ENCODE data around the gene UNCX. TPM values are rescaled to one million over a fixed set of nuclear protein-coding genes. Genes with fewer than 3 reads are reported as not detected.
"Not testable (repeated sequence)": the region's sequence is repeated elsewhere in the genome, so short reads cannot be mapped to it uniquely, and the experiment has no call there.

Gene UNCX
- total and polyA plus RNA-seq, 2 experiments from 2014 or later = not detected

DNA sequence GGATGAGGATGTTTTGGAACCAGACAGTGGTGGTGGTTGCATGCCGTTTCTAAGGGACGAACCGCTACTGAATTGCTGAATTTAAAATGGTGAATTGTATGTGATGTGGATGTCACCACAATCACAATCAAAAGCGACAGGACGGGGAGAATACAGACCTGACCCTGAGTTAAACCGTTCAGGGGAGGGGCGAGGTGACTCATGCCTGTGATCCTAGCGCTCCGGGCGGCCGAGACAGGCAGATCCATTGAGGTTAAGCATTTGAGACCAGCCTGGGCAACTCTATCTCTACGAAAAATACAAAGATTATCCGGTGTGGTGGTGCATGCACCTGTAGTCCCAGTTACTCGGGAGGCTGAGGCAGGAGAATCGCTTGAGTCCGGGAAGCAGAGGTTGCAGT is 46.4 kb downstream of the UNCX start:
- no peaks in the 10 kb centered on the region for H3K4me1 Mint-ChIP-seq
- H3K4me3 Mint-ChIP-seq = no peak overlapping the region
- Histone ChIP-seq H4K20me1 (replicated peaks; ENCODE audit: insufficient read depth) (no peaks in the 10 kb centered on the region), H3K4me2 (no peak overlapping the region), H3K27me3 (ENCODE audit: insufficient read depth) (no peaks in the 10 kb centered on the region), H3F3A (replicated peaks; ENCODE audit: low read depth) (no peaks in the 10 kb centered on the region), H3K4me3 (no peak overlapping the region), H3K36me3 (ENCODE audit: insufficient read depth) (no peaks in the 10 kb centered on the region), H3K79me2 (replicated peaks; ENCODE audit: insufficient read depth) (no peaks in the 10 kb centered on the region), H3K9me2 (ENCODE audit: insufficient read depth) (no peaks in the 10 kb centered on the region), H3K4me1 (ENCODE audit: insufficient read depth) (no peaks in the 10 kb centered on the region), H2AFZ (no peak overlapping the region), H3K27ac (ENCODE audit: low read depth) (no peak overlapping the region)
- H3K27ac Mint-ChIP-seq = no peak overlapping the region
- H3K9me3 Mint-ChIP-seq = peaks cover 23% of the 10 kb centered on the region
- H3K36me3 Mint-ChIP-seq (ENCODE audit: low read depth) = no peaks in the 10 kb centered on the region
- H3K27me3 Mint-ChIP-seq (ENCODE audit: insufficient read depth, low read depth, poor library complexity) = peaks cover 11% of the 10 kb centered on the region
- ATAC-seq (no peak), DNase-seq (ENCODE audit: low spot score) (no peak)
- TF ChIP-seq EZH2 (IDR thresholded peaks at IDR 0.05; ENCODE audit: low read depth, unreplicated experiment) (no peak), EZH2phosphoT487 (IDR thresholded peaks at IDR 0.05; ENCODE audit: unreplicated experiment) (no peak), ZNF114 (CRISPR knock-in tag; IDR thresholded peaks at IDR 0.05) (no peak), NANOG (IDR thresholded peaks at IDR 0.05; ENCODE audit: borderline replicate concordance) (no peak), CREB1 (CRISPR knock-in tag; IDR thresholded peaks at IDR 0.05; ENCODE audit: low read depth) (no peak), POLR2AphosphoS5 (IDR thresholded peaks at IDR 0.05; ENCODE audit: low read depth) (no peak), STAT1 (IDR thresholded peaks at IDR 0.05; ENCODE audit: unreplicated experiment) (no peak)
- TF ChIP-seq, protein P1, sequence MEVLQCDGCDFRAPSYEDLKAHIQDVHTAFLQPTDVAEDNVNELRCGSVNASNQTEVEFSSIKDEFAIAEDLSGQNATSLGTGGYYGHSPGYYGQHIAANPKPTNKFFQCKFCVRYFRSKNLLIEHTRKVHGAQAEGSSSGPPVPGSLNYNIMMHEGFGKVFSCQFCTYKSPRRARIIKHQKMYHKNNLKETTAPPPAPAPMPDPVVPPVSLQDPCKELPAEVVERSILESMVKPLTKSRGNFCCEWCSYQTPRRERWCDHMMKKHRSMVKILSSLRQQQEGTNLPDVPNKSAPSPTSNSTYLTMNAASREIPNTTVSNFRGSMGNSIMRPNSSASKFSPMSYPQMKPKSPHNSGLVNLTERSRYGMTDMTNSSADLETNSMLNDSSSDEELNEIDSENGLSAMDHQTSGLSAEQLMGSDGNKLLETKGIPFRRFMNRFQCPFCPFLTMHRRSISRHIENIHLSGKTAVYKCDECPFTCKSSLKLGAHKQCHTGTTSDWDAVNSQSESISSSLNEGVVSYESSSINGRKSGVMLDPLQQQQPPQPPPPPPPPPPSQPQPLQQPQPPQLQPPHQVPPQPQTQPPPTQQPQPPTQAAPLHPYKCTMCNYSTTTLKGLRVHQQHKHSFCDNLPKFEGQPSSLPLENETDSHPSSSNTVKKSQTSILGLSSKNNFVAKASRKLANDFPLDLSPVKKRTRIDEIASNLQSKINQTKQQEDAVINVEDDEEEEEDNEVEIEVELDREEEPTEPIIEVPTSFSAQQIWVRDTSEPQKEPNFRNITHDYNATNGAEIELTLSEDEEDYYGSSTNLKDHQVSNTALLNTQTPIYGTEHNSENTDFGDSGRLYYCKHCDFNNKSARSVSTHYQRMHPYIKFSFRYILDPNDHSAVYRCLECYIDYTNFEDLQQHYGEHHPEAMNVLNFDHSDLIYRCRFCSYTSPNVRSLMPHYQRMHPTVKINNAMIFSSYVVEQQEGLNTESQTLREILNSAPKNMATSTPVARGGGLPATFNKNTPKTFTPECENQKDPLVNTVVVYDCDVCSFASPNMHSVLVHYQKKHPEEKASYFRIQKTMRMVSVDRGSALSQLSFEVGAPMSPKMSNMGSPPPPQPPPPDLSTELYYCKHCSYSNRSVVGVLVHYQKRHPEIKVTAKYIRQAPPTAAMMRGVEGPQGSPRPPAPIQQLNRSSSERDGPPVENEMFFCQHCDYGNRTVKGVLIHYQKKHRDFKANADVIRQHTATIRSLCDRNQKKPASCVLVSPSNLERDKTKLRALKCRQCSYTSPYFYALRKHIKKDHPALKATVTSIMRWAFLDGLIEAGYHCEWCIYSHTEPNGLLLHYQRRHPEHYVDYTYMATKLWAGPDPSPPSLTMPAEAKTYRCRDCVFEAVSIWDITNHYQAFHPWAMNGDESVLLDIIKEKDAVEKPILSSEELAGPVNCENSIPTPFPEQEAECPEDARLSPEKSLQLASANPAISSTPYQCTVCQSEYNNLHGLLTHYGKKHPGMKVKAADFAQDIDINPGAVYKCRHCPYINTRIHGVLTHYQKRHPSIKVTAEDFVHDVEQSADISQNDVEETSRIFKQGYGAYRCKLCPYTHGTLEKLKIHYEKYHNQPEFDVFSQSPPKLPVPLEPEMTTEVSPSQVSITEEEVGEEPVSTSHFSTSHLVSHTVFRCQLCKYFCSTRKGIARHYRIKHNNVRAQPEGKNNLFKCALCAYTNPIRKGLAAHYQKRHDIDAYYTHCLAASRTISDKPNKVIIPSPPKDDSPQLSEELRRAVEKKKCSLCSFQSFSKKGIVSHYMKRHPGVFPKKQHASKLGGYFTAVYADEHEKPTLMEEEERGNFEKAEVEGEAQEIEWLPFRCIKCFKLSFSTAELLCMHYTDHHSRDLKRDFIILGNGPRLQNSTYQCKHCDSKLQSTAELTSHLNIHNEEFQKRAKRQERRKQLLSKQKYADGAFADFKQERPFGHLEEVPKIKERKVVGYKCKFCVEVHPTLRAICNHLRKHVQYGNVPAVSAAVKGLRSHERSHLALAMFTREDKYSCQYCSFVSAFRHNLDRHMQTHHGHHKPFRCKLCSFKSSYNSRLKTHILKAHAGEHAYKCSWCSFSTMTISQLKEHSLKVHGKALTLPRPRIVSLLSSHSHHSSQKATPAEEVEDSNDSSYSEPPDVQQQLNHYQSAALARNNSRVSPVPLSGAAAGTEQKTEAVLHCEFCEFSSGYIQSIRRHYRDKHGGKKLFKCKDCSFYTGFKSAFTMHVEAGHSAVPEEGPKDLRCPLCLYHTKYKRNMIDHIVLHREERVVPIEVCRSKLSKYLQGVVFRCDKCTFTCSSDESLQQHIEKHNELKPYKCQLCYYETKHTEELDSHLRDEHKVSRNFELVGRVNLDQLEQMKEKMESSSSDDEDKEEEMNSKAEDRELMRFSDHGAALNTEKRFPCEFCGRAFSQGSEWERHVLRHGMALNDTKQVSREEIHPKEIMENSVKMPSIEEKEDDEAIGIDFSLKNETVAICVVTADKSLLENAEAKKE (CRISPR knock-in tag; IDR thresholded peaks at IDR 0.05) = no peak
- TF ChIP-seq, protein P2, sequence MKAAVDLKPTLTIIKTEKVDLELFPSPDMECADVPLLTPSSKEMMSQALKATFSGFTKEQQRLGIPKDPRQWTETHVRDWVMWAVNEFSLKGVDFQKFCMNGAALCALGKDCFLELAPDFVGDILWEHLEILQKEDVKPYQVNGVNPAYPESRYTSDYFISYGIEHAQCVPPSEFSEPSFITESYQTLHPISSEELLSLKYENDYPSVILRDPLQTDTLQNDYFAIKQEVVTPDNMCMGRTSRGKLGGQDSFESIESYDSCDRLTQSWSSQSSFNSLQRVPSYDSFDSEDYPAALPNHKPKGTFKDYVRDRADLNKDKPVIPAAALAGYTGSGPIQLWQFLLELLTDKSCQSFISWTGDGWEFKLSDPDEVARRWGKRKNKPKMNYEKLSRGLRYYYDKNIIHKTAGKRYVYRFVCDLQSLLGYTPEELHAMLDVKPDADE (IDR thresholded peaks at IDR 0.05) = no peak

DNA sequence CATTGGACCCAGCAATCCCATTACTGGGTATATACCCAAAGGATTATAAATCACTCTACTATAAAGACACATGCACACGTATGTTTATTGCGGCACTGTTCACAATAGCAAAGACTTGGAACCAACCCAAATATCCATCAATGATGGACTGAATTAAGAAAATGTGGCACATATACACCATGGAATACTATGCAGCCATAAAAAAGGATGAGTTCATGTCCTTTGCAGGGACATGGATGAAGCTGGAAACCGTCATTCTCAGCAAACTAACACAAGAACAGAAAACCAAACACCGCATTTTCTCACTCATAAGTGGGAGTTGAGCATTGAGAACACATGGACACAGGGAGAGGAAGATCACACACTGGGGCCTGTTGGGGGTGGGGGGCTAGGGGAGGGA is 47.2 kb downstream of the UNCX start:
- H3K79me2 ChIP-seq (replicated peaks; ENCODE audit: insufficient read depth); H3K9me2 ChIP-seq (ENCODE audit: insufficient read depth); DNase-seq (ENCODE audit: low spot score); H4K20me1 ChIP-seq (replicated peaks; ENCODE audit: insufficient read depth); H3K4me2 ChIP-seq; H3K36me3 ChIP-seq (ENCODE audit: insufficient read depth); H3K27me3 ChIP-seq (ENCODE audit: insufficient read depth); H3K4me3 Mint-ChIP-seq; H3K4me1 ChIP-seq (ENCODE audit: insufficient read depth); H3K27ac ChIP-seq (ENCODE audit: low read depth); H2AFZ ChIP-seq; H3F3A ChIP-seq (replicated peaks; ENCODE audit: low read depth); H3K4me1 Mint-ChIP-seq; H3K27ac Mint-ChIP-seq; H3K4me3 ChIP-seq; ATAC-seq; H3K36me3 Mint-ChIP-seq (ENCODE audit: low read depth): not testable (repeated sequence)
- H3K9me3 Mint-ChIP-seq = peaks cover 23% of the 10 kb centered on the region
- H3K27me3 Mint-ChIP-seq (ENCODE audit: insufficient read depth, low read depth, poor library complexity) = peaks cover 11% of the 10 kb centered on the region
